ENCODE measurements around the gene SGF29. TPM values are rescaled to one million over a fixed set of nuclear protein-coding genes. Genes with fewer than 3 reads are reported as not detected.
A peak's percentile ranks its signal among the peaks of the same experiment; 100 is the strongest.
"Not testable (repeated sequence)": the region's sequence is repeated elsewhere in the genome, so short reads cannot be mapped to it uniquely, and the experiment has no call there.

Gene SGF29
- total RNA-seq, 1 experiment from 2014 or later = 45.3 TPM

DNA sequence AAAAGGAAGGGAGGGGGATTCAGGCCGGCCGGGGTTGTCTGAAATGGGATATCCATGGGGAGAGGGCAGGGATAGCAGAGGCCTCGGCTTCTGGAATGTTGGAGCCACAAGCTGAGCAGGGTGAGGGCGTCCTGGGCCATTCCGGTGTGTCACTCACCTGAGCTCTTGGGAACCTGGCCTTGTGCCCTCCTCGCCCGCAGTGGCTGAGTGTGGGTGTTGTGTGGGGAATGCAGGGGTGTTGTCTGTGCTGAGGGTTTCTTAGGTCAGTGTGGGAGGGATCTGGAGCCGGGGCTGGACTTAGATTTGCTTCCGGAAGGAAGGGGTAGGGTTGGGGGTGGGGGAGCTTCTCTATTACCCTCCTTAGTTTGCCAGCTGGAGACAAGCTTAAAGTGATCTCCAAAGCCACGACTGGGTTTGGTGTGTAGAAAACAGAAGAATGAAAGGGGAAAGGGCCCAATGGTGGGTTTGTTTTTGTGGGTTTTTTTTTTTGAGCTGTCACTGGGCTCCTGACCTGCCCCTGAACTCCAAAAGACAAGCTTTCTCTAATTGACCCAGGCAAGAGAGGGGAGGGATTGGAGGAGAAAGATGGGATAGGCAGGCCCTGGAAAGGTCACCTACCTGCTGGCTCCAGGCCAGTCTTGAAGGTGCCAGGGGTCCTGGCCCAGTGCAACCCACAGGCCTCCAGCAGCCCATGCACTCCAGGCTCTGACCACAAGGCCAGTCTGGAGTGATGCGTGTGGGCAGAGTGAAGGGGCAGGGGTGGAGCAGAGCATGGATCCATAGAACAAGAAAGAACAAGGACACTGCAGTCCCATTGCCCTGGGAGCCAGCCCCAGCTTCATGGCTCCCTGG lies 43.3 kb downstream of the SGF29 start, which contains the start of gene SULT1A2:
Gene SULT1A2 (minus strand): TSS at position 211 of the 852 bp plus-strand sequence. CDS start 1,120 bp downstream, outside the sequence.
- TF ChIP-seq EZH2 (IDR thresholded peaks at IDR 0.05; ENCODE audit: low read depth) = no peak
- TF ChIP-seq, protein P1, sequence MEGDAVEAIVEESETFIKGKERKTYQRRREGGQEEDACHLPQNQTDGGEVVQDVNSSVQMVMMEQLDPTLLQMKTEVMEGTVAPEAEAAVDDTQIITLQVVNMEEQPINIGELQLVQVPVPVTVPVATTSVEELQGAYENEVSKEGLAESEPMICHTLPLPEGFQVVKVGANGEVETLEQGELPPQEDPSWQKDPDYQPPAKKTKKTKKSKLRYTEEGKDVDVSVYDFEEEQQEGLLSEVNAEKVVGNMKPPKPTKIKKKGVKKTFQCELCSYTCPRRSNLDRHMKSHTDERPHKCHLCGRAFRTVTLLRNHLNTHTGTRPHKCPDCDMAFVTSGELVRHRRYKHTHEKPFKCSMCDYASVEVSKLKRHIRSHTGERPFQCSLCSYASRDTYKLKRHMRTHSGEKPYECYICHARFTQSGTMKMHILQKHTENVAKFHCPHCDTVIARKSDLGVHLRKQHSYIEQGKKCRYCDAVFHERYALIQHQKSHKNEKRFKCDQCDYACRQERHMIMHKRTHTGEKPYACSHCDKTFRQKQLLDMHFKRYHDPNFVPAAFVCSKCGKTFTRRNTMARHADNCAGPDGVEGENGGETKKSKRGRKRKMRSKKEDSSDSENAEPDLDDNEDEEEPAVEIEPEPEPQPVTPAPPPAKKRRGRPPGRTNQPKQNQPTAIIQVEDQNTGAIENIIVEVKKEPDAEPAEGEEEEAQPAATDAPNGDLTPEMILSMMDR (conservative IDR thresholded peaks at IDR 0.05) = no peak; the same call in 1 of the 2 replicates
- TSS peak; percentile 52 for BruUV-seq (replicated peaks)
- H3K27me3 ChIP-seq (ENCODE audit: insufficient read depth, low read depth) = no peaks in the 10 kb centered on the region
- ChIA-PET POLR2A (ENCODE audit: unreplicated experiment) (interaction anchor here (0.5 to 2.3 kb wide), 12 partner anchors 11 to 1281 kb away, joined by 3 to 59 read pairs (median 6); partner anchors contain the start of genes NFATC2IP, SBK1 and SULT1A1), CTCF (interaction anchor here (0.5 to 2.3 kb wide), 8 partner anchors 11 to 107 kb away, joined by 3 to 21 read pairs (median 4); partner anchors contain the start of gene SULT1A1)
- H3K9me2 ChIP-seq (ENCODE audit: insufficient read depth) = no peaks in the 10 kb centered on the region
- DNase-seq = peak; percentile 97 to 99
- peak within 1 kb of the TSS; percentile 99 for H3K4me2 ChIP-seq
- no peaks in the 10 kb centered on the region for H4K20me1 ChIP-seq (ENCODE audit: insufficient read depth)
- no peak within 1 kb of the TSS for H2AFZ ChIP-seq
- H3K4me1 ChIP-seq (replicated peaks; ENCODE audit: insufficient read depth) = peaks cover 34% of the 10 kb centered on the region
- intact Hi-C loops (cut with micrococcal nuclease; ENCODE audit: unreplicated experiment) = loop anchor here (5.0 kb wide), 1 partner anchor 45 kb away; the partner anchor contains the start of gene SGF29
- no peaks in the 10 kb centered on the region for H3K9me3 ChIP-seq (ENCODE audit: insufficient read depth, low read depth)
- peak within 1 kb of the TSS; percentile 67 for H3K4me3 ChIP-seq
- peaks cover 23% of the 10 kb centered on the region for H3F3A ChIP-seq (ENCODE audit: insufficient read depth, low read depth)
- 0 out of 2 replicates have a peak, but pooled peaks cover 11% of the 10 kb centered on the region for H3K36me3 ChIP-seq (ENCODE audit: low read depth)
- H3K27ac ChIP-seq = peak within 1 kb of the TSS; percentile 94
- H3K79me2 ChIP-seq (ENCODE audit: low read depth) = peaks cover 27% of the 10 kb centered on the region

DNA sequence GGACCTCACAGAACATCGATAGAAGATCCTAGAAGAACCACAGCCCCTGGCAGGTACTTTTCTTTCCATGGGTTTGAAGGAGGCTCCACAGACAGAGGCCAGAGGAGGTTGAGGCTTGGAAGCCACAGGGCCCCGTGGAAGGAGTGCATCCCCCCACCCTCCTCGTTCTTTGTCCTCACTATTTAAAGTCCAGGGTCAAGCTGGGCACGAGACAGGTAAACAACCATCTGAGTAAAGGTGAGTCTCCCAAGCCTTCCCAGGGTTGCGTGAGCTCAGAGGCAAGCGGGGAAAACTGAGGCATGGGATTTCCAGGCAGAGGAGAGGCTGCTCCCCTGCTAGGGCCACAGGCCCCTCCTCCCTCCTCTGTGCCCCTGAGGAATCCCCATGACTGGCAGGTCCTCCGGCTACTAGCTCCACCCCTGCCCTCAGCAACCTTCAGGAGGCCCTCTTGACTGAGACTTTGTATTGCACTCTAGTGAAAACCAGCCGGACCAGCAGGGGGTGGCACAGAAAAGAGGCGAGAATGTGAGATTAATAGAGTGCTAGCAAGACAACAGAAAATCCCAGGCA lies 44.1 kb downstream of the SGF29 start:
- peaks cover 34% of the 10 kb centered on the region for H3K4me1 ChIP-seq (replicated peaks; ENCODE audit: insufficient read depth)
- H3K36me3 ChIP-seq (ENCODE audit: low read depth) = 0 out of 2 replicates have a peak, but pooled peaks cover 4% of the 10 kb centered on the region
- peak overlapping the region; percentile 99 for H3K4me2 ChIP-seq
- POLR2A ChIA-PET (ENCODE audit: unreplicated experiment) = interaction anchor here (0.5 to 2.3 kb wide), 2 partner anchors 12 to 514 kb away, joined by 5 to 59 read pairs; partner anchors contain the start of gene SULT1A1
- CTCF ChIA-PET = interaction anchor here (0.5 to 2.3 kb wide), 7 partner anchors 12 to 107 kb away, joined by 3 to 21 read pairs (median 4); partner anchors contain the start of gene SULT1A1
- H3K9me3 ChIP-seq (ENCODE audit: insufficient read depth, low read depth) = no peaks in the 10 kb centered on the region
- peak; percentile 68 to 70 for DNase-seq
- H3K27ac ChIP-seq = peak overlapping the region; percentile 94
- H2AFZ ChIP-seq = no peak overlapping the region
- no peaks in the 10 kb centered on the region for H3K9me2 ChIP-seq (ENCODE audit: insufficient read depth)
- H3F3A ChIP-seq (ENCODE audit: insufficient read depth, low read depth) = peaks cover 23% of the 10 kb centered on the region
- H4K20me1 ChIP-seq (ENCODE audit: insufficient read depth) = no peaks in the 10 kb centered on the region
- no TSS peak for BruUV-seq (replicated peaks)
- TF ChIP-seq, protein P1 (conservative IDR thresholded peaks at IDR 0.05) = peak; percentile 34; the same call in 1 of the 2 replicates
- no peak for TF ChIP-seq EZH2 (IDR thresholded peaks at IDR 0.05; ENCODE audit: low read depth)
- intact Hi-C loops (cut with micrococcal nuclease; ENCODE audit: unreplicated experiment) = loop anchor here (5.0 kb wide), 1 partner anchor 45 kb away; the partner anchor contains the start of gene SGF29
- peaks cover 27% of the 10 kb centered on the region for H3K79me2 ChIP-seq (ENCODE audit: low read depth)
- peak overlapping the region; percentile 36; the same call in 1 of the 2 replicates for H3K4me3 ChIP-seq
- no peaks in the 10 kb centered on the region for H3K27me3 ChIP-seq (ENCODE audit: insufficient read depth, low read depth)

DNA sequence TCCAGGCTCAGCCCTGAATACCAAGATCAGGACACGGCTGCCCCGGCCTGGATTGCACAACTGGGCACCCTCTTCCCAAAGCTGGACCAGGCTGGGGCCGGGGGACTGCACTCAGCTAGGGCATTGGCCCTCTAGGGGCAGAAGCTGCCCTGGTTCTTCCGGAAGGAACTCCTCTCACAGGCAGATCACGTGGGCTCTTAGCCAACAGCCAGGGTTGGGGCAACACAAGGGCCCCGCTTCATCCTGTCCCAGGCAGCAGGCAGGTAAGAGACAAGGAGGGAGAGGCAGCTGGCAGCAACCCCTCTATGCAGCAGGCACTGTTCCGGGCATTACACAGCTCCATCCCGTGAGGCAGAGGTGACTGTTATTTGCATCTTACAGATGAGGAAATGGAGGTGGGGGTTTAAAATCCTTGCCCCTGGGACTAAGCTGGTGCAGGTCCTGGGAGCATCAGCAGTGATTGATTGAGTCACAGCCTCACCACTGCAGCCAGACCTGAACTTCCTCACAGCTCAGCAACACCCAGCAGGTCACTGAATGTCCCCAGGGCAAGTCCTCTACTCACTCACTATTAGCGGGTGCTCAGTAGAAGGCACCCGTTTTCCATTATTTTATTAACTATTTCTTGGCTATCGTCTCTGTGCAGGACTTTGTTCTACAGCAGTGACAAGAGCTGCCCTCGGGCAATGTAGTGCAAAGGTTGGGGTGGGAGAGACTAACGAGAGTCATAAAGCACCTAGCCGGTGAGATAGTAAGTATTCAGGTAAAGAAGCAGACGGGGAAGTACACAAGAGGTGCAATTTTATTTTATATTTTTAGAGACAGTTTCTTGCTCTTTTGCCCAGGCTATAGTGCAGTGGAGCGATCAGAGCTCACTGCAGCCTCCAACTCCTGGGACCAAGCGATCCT lies 45.9 kb downstream of the SGF29 start:
- H3K27ac ChIP-seq; DNase-seq; H3K4me2 ChIP-seq; H4K20me1 ChIP-seq (ENCODE audit: insufficient read depth); H3K36me3 ChIP-seq (ENCODE audit: low read depth); H2AFZ ChIP-seq; BruUV-seq (replicated peaks); H3K4me3 ChIP-seq; POLR2A ChIA-PET (ENCODE audit: unreplicated experiment); H3K9me3 ChIP-seq (ENCODE audit: insufficient read depth, low read depth); H3K27me3 ChIP-seq (ENCODE audit: insufficient read depth, low read depth); CTCF ChIA-PET; H3K9me2 ChIP-seq (ENCODE audit: insufficient read depth): not testable (repeated sequence)
- peaks cover 17% of the 10 kb centered on the region for H3K79me2 ChIP-seq (ENCODE audit: low read depth)
- peaks cover 24% of the 10 kb centered on the region for H3F3A ChIP-seq (ENCODE audit: insufficient read depth, low read depth)
- intact Hi-C loops (cut with micrococcal nuclease; ENCODE audit: unreplicated experiment) = loop anchor here (5.0 kb wide), 1 partner anchor 47 kb away; the partner anchor contains the start of gene SGF29
- peaks cover 34% of the 10 kb centered on the region for H3K4me1 ChIP-seq (replicated peaks; ENCODE audit: insufficient read depth)

DNA sequence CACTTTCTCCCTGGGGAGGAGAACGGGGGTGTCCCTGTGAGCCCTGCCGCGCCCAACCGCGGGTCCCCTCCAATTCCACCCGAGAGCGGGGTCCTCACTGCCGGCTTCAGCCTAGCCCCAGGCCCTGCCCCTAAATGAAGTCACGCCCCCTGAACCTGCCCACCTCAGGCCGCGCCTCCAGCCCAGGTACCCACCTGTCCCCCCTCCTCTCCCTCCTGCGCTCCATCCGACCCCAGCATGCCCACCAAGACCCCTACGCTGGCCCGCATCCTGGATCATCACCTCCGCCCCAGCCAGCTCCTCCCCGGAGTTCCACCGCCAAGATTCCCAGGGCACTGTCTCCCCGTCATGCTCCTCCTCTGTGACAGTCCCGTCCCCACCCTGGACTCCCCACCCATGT lies 47.2 kb downstream of the SGF29 start:
- H2AFZ ChIP-seq; H4K20me1 ChIP-seq (ENCODE audit: insufficient read depth); H3K9me2 ChIP-seq (ENCODE audit: insufficient read depth); POLR2A ChIA-PET (ENCODE audit: unreplicated experiment); intact Hi-C loops (cut with micrococcal nuclease; ENCODE audit: unreplicated experiment); CTCF ChIA-PET; H3K4me3 ChIP-seq; H3K79me2 ChIP-seq (ENCODE audit: low read depth); DNase-seq; H3K36me3 ChIP-seq (ENCODE audit: low read depth); H3K27me3 ChIP-seq (ENCODE audit: insufficient read depth, low read depth); H3K4me2 ChIP-seq; H3K9me3 ChIP-seq (ENCODE audit: insufficient read depth, low read depth); H3K27ac ChIP-seq; BruUV-seq (replicated peaks): not testable (repeated sequence)
- peaks cover 22% of the 10 kb centered on the region for H3K4me1 ChIP-seq (replicated peaks; ENCODE audit: insufficient read depth)
- H3F3A ChIP-seq (ENCODE audit: insufficient read depth, low read depth) = peaks cover 32% of the 10 kb centered on the region

DNA sequence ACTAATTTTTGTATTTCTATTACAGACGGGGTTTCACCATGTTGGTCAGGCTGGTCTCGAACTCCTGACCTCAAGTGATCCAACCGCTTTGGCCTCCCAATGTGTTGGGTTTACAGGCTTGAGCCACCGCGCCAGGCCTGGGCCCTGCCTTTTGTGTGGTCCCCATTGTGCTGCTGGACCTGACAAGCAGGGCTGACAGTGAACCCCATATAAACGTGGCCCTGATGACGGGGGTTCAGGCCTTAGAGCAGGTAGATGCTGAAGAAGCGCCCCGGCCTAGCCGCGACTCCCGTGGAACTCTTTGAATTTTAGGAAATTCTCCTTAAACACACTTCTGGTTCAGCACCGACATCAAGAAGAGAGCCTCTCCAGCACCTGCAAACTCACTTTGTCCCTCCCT lies 47.9 kb downstream of the SGF29 start:
- H3K27me3 ChIP-seq (ENCODE audit: insufficient read depth, low read depth); intact Hi-C loops (cut with micrococcal nuclease; ENCODE audit: unreplicated experiment); H2AFZ ChIP-seq; BruUV-seq (replicated peaks); H3K27ac ChIP-seq; H3K36me3 ChIP-seq (ENCODE audit: low read depth); DNase-seq; POLR2A ChIA-PET (ENCODE audit: unreplicated experiment); CTCF ChIA-PET; H3K9me2 ChIP-seq (ENCODE audit: insufficient read depth); H3K4me2 ChIP-seq; H3K79me2 ChIP-seq (ENCODE audit: low read depth); H4K20me1 ChIP-seq (ENCODE audit: insufficient read depth); H3K9me3 ChIP-seq (ENCODE audit: insufficient read depth, low read depth); H3K4me3 ChIP-seq: not testable (repeated sequence)
- H3F3A ChIP-seq (ENCODE audit: insufficient read depth, low read depth) = peaks cover 26% of the 10 kb centered on the region
- peaks cover 16% of the 10 kb centered on the region for H3K4me1 ChIP-seq (replicated peaks; ENCODE audit: insufficient read depth)

All from PC-9 (cell line).